Testis (tissue), 3 donors: ENCODE data around the gene MAP3K9. TPM values are rescaled to one million over a fixed set of nuclear protein-coding genes. Genes with fewer than 3 reads are reported as not detected.
A peak's percentile ranks its signal among the peaks of the same experiment; 100 is the strongest.

ENCODE experiments used
- DNase-seq: peaks from one replicate; pipeline ENCODE4 v3.0.0-alpha.2; 2019
- H3K27ac ChIP-seq, 2 donors: fragments of 200-600 bp; sonication (generic); one replicate each; pipeline ENCODE4 v1.5.1; 2019
- H3K27me3 ChIP-seq: fragments of 200-600 bp; sonication (generic); one replicate; pipeline ENCODE4 v1.5.1; 2019
- H3K36me3 ChIP-seq: fragments of 200-600 bp; sonication (generic); one replicate; pipeline ENCODE4 v1.5.1; 2017; ENCODE audit warnings: low read depth; ENCODE audit errors: missing control alignments
- H3K4me1 ChIP-seq: fragments of 200-600 bp; sonication (generic); one replicate; pipeline ENCODE4 v1.5.1; 2019
- H3K4me3 ChIP-seq, 2 donors: fragments of 200-600 bp; sonication (generic); one replicate each; pipeline ENCODE4 v1.5.1; 2017 to 2019
- H3K9me3 ChIP-seq: fragments of 200-600 bp; sonication (generic); one replicate; pipeline ENCODE4 v1.5.1; 2017
- CTCF ChIP-seq, 3 experiments: fragments of 450-650 bp in 2 of 3; fragments of 200-600 bp in 1 of 3; sonication (generic) in 1 of 3; IDR thresholded peaks; one replicate each; pipeline ENCODE4 v1.5.1; 2016 to 2019; ENCODE audit warnings: antibody characterized with exemption in 3 of 3, mild to moderate bottlenecking in 2 of 3, moderate library complexity in 1 of 3
- POLR2A ChIP-seq: fragments of 450-650 bp; IDR thresholded peaks from one replicate; pipeline ENCODE4 v1.6.1; 2017; ENCODE audit warnings: antibody characterized with exemption, mild to moderate bottlenecking, moderate library complexity
- WGBS, 2 donors: methylation state at CpG; one replicate each; pipeline ENCODE4 v1.1.5; 2018; 5-methylcytosine and 5-hydroxymethylcytosine counted together
- intact Hi-C: fragments of 100-400 bp; cut with DNase I; formaldehyde crosslinking; loops from one replicate; pipeline ENCODE4 v1.15.1; 2023; ENCODE audit warnings: low total_unique reads
- polyA plus RNA-seq: library from polyadenylated mRNA; stranded (reverse); fragments of 350-450 nt; fragmentation: Illumina TruSeq; extraction: RNeasy Lipid Tissue Mini Kit (QIAGEN cat#74804); gene quantifications from one replicate; pipeline ENCODE4 v1.2.3, GENCODE V29; 2014; ENCODE audit warnings: low read depth, low replicate concordance; ENCODE audit not compliant: insufficient read depth
- total RNA-seq, 2 donors: library from RNA; depleted of rRNA; stranded (reverse); fragments of >200 nt; gene quantifications; one replicate each; pipeline ENCODE4 v1.2.3, GENCODE V29; 2016

The MAP3K9 gene
- total and polyA plus RNA-seq, 3 donors from 2014 or later = 17.4 to 22.5 (median 18.0) TPM

- Histone ChIP-seq H3K4me1 (peaks cover 7% of the 10 kb centered on the region), H3K9me3 (no peaks in the 10 kb centered on the region), H3K4me3 (no peak overlapping the region), H3K27me3 (no peaks in the 10 kb centered on the region), H3K27ac (no peak overlapping the region), H3K36me3 (no peaks in the 10 kb centered on the region)
- intact Hi-C loops = no loop called here
- DNase-seq = no peak
- no peak for TF ChIP-seq POLR2A
- no peak for TF ChIP-seq CTCF (IDR thresholded peaks at IDR 0.05)
- WGBS, 2 donors = 85 to 89% methylated on average over 4 of the region's 4 CpGs
Observed at GRCh38 chr14:70838076-70838475, 28.8 kb upstream of the MAP3K9 start.

DNA sequence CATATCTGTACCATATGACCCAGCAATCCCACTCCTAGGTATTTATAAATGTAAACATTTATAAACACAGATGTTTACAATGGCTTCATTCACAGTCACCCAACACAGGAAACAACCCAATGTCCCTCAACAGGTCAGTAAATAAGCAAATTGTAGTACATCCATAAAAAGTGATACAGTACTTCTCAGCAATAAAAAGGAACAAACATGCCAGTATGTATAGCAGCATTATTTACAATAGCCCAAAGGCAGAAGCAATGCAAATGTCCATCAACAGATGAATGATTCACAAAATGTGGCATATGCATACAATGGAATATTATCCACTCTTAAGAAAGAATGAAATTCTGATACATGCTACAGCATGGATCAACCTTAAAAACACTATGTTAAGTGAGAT is 27.6 kb upstream of the MAP3K9 start:
- H3K36me3 ChIP-seq = no peaks in the 10 kb centered on the region
- no peak overlapping the region for H3K27ac ChIP-seq
- intact Hi-C loops = no loop called here
- H3K4me3 ChIP-seq = no peak overlapping the region
- TF ChIP-seq POLR2A = no peak
- no peak for TF ChIP-seq CTCF (IDR thresholded peaks at IDR 0.05)
- no peaks in the 10 kb centered on the region for H3K27me3 ChIP-seq
- H3K4me1 ChIP-seq = peaks cover 10% of the 10 kb centered on the region
- no peak for DNase-seq
- H3K9me3 ChIP-seq = no peaks in the 10 kb centered on the region

GRCh38 chr14:70833884-70834283 is 24.6 kb upstream of the MAP3K9 start:
- intact Hi-C loops = no loop called here
- H3K9me3 ChIP-seq = no peaks in the 10 kb centered on the region
- 88 to 92% methylated on average over 5 of the region's 5 CpGs for WGBS, 2 donors
- no peak for DNase-seq
- H3K4me1 ChIP-seq = peaks cover 10% of the 10 kb centered on the region
- no peak overlapping the region for H3K27ac ChIP-seq
- TF ChIP-seq POLR2A = no peak
- TF ChIP-seq CTCF (IDR thresholded peaks at IDR 0.05) = no peak
- H3K27me3 ChIP-seq = no peaks in the 10 kb centered on the region
- no peak overlapping the region for H3K4me3 ChIP-seq
- H3K36me3 ChIP-seq = no peaks in the 10 kb centered on the region

DNA sequence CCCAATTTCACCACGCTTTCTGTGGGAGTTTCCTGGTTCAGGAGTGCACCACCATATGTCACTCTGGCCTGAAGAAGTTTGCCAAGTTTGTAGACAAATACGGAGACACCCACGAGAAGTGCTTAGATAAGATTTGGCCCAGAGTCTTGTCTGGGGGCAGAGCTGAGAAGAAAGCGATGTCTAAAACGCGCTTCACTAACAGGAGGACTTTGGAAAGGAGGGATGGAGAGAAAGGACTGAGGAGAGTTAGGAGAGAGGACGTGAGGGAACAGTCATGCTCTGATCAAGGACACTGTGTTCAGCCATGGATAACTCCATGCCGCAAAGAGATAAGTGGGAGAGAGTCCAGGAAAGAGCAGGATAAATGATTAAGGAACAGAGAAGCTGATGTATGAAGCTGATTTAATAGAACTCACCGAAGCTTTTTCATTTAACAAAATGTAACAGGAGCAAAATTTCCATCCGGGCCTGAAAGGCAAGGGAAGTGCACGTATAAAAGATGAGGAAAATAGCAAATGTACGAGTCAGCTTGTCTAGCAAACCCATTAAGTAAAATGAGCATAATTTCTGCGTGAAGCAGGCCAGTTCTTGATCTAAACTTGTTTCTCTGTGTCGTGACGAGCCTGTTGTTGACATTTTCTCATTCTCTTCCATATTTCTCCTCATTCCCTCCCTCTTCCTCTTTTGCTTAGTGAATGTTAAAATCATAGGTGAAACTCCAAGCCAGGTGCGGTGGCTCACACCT is 23.4 kb upstream of the MAP3K9 start:
- TF ChIP-seq CTCF (IDR thresholded peaks at IDR 0.05) (no peak), POLR2A (no peak)
- Histone ChIP-seq H3K4me3 (no peak overlapping the region), H3K27ac (peak overlapping the region; percentile 64 to 74), H3K36me3 (no peaks in the 10 kb centered on the region), H3K27me3 (no peaks in the 10 kb centered on the region), H3K4me1 (peaks cover 10% of the 10 kb centered on the region), H3K9me3 (no peaks in the 10 kb centered on the region)
- intact Hi-C loops = no loop called here
- DNase-seq = peak; percentile 70
- WGBS, 2 donors = 31 to 42% methylated on average over 16 of the region's 16 CpGs
